GM18499 (cell line): ENCODE measurements around the gene BICRA.
"Not testable (repeated sequence)": the region's sequence is repeated elsewhere in the genome, so short reads cannot be mapped to it uniquely, and the experiment has no call there.

Experiments used
- ATAC-seq: cut with Tn5 transposase; IDR thresholded peaks from one replicate; pipeline ENCODE4 v1.9.1; 2021; ENCODE audit warnings: moderate number of reproducible peaks; ENCODE audit not compliant: insufficient read depth, unreplicated experiment

BICRA gene

GRCh38 chr19:47608969-47609905, at the start of gene BICRA:
TSS of gene BICRA (plus strand) at chr19:47609134. CDS start at chr19:47673575, 64,441 bp downstream.
- ATAC-seq: no peak

DNA sequence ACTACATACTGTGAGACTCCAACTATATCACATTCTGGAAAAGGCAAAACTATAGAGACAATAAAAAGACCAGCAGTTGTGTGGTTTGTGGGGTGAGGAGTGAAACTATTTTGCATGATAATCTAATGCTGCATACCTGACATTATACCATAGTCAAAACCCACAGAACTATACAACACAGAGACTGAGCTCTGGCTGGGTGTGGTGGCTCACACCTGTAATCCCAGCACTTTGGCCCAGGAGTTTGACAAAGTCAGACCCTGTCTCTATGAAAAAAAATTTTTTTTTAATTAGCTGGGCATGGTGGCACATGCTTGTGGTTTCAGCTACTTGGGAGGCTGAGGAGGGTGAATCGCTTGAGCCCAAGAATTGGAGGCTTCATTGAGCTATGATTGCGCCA, 47.9 kb upstream of the BICRA start:
- no peak for ATAC-seq

DNA sequence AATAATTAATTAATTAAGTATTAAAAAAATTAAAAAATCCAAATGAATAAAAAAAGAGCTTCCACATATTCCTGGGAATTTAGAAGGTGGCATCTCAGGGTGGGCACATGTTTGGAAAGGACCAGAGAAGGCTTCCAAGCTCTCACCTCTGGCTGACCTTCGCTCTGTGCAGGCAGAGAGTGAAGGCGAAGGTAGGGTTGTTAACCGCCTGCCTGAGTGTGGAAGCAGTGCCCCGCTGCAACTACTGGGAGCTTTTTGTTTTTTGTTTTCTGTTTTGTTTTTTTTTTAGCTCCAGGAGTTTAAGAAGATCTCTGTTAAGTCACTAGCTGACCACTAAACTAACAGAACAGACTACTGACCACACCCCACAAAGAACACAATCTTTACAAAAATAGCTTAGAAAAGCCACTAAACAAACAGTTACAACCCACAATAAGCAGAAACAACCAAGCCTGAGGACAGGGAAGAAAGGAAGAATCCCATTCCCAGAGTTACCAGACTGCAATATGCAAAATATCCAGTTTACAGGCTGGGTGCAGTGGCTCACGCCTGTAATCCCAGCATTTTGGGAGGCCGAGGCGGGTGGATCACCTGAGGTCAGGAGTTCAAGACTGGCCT, 47.4 kb upstream of the BICRA start:
- no peak for ATAC-seq

DNA sequence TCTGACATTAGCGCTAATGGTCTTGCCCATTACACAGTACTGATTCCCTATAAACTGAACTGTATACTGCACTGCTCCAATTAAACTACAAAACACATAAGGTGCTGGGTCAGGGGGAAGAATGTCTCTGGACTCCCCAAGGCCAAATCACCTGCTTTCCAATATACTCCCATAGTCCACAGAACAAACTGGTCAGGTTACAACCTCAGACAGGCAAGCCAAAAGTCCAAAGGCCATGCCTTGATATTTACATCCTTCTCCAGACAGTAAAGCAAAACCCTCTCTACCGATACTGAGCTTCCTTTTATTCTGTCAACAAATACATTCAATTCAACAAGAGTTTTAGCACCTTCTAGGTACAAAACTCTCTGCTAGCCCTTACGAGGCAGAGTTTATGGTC, 44.9 kb upstream of the BICRA start:
- no peak for ATAC-seq

- no peak for ATAC-seq
Observed at GRCh38 chr19:47569331-47569730, 39.6 kb upstream of the BICRA start.

- no peak for ATAC-seq
Observed at GRCh38 chr19:47572635-47573034, 36.3 kb upstream of the BICRA start.

DNA sequence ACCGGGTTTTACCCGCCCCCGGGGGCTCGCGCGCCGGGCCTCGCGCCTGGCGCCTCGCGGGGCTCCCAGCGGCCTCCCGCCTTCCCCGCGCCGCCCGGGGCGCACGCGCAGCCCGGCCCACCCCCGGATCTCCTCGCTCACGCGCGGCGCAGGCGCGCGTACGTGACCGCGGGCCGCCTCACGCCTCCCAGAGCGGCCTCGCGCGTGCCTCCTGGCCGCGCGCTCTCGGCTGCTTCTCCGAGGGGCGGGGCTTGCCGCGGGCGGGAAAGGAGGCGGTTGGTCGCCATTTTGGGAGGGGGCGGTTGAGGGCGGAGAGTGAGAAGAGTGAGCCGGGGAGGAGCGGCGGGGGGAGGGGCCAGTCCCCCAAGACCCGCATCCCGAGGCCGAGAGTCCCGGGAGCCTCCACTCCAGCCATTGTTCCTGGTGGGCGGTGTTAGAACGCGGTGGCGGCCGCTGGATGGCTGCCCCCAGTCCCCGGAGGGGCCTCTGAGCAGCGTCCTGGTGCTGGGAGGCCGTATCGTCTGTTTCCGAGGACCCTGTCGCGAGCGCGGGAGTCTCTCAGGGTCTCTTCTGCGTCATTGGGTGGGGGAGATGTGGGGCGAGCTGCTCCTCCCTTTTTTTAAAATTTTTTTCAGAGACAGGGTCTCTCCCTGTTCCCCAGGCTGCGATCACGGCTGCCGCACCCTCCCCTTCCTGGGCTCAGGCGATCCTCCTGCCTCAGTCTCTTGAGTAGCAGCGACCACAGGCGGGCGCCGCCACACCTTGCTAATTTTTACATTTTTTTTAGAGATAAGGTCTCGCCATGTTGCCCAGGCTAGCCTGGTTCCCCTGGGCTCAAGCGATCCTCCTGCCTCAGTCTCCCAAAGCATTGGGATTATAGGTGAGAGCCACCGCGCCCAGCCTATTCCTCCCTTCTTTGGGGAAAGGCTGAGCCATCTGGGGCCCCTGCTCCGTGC, 35.6 kb upstream of the BICRA start, which contains the start of gene ZNF541:
Gene ZNF541, minus strand, starts transcription at position 78 of the 956 bp plus-strand sequence. CDS start 17,292 bp downstream, outside the sequence.
- no peak for ATAC-seq

- ATAC-seq: no peak
Observed at GRCh38 chr19:47580397-47580796, 28.5 kb upstream of the BICRA start.

DNA sequence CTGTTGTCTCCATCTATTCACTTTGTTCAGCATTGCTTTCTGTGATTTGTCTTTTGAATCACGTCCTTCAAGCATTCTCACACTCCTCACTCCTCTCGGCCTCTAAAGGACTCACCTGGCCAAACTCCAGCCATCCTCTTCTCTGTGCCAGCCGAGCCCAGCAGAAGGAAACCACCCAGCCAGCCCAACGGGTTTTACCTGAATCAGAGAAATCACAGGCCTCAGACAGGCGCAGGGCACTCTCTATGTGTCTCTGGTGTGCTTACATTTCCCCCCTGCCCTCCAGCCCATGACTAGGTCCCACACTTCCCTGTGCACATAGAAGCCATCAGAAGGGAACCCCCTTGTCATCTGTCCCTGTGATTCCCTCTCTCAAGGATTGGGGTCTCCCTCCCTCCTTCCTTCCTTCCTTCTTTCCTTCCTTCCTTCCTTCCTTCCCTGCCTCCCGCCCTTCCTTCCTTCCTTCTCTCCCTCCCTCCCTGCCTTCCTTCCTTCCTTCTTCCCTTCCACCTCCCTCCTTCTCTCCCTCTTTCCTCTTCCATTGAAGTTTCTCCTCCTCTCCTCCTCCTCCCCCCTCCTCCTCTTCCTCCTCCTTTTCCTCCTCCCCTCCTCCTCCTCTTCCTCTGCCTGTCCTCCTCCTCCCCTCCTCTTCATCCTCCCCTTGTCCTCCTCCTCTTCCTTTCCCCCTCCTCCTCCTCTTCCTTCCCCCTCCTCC, 27.2 kb upstream of the BICRA start:
- ATAC-seq: no peak

DNA sequence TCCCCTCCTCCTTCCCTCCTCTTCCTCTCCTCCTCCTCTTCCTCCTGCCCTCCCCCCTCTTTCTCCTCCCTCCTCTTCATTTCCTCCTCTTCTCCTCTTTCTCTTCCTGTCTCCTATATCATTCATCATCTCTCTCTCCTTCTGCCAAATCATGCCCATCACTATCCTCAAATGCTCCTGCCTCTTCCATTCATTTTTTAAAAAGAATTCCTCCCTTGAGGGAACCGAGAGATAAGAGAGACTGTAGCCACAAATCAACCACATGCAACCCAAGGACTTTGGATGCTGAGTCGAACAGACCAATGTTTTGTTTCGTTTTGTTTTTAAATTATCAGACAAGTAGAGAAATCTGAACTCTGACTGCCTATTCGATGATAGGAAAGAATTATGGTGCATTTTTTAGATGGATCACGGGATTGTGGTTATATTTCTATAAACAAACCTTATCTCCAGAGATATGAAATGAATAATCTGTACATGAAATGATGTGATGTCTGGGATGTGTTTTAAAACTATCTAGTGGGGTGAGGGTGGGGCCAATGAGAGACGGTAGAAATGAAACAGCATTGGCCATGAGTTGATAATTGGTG, 26.5 kb upstream of the BICRA start:
- no peak for ATAC-seq

DNA sequence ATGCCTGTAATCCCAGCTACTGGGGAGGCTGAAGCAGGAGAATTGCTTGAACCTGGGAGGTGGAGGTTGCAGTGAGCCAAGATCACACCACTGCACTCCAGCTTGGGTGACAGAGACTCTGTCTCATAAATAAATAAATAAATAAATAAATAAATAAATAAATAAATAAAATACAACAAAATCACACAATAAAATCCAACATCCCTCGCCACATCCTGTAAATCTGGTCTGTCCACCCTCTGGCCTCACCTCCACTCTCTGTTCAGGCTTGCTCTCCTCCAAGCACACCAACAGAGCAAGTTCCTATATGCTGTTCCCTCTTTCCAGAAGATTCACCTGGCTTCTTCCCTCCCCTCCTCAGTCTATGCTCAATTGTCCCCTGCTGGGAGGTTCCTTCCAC, 25.8 kb upstream of the BICRA start:
- ATAC-seq: not testable (repeated sequence)

DNA sequence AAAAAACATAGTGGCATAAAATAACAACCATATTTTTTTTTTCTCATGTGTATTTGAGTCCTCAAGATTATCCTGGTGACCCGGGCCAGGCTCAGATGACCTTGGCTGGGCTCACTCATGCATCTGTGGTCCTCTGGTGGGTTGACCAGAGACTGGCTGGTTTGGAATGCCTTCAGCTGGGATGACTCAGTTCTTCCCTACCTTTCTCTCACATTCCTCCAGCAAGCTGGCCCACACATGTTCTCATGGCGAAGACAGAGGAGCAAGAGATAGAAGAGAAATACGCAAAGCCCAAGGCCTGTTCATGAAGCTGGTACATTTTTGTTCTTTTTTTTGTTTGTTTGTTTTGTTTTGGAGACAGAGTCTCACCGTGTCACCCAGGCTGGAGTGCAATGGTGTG, 21.6 kb upstream of the BICRA start:
- no peak for ATAC-seq

GRCh38 chr19:47589824-47590223, 19.1 kb upstream of the BICRA start:
- no peak for ATAC-seq

- ATAC-seq: no peak
Observed at GRCh38 chr19:47593860-47594259, 15.1 kb upstream of the BICRA start.

DNA sequence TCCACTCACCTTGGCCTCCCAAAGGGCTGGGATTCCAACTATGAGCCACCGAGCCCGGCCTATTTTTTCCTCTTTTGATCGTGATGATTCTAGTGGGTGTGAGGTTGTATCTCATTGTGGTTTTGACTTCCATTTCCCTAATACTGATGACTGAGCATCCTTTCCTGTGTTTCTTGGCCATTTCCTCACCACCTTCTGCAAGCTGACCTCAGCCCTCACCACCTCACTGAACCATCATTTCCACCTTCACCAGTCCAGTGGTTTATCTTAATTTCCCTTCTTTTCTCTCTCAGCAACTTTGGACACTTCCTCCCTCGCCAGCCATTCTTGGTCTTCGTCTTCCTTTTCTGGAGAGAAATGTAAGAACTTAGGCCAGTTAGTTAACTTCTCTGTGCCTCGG, 13.0 kb upstream of the BICRA start:
- no peak for ATAC-seq

DNA sequence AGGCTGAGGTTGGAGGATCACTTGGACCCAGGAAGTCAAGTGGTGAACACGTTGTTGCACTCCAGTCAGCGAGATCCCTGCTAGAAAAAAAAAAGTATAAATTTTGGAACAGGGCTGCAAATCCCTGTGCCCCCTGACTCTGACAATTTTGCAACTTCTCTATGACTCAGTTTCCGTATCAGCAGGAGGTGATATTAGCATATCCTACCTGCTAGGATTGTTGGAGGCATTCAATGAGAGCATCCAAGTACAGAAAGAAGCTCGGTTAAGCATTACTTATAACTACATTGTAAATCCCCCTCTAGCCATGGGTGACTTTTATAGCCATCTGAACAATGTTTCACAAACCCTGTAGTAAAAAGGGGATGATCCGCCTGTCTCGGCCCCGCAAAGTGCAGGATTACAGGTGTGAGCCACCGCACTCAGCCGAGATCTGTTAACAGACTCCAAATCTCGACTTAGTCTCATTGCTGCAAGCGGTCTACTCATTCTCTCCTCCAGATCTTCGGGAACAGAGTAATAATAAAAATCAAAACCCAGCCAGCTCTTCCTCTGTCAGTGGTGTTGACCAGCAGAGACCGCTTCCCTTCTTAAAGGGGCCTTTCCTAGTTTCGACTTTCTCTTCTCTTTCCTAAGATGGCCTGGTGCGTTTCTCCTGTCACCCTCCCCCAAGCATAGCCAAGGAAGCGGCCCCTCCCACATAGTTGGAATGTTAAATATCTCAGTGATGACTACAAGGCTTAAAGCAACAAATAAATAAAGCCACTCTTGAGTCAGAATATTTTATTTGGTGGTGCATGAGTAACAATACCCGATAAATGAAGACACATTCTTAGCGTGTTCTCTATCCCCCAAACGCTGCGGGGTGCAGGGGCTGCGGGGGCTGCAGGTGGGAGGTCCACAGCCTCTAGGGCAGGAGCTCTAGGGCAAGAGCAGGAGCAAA, 10.3 kb upstream of the BICRA start:
- ATAC-seq: no peak

GRCh38 chr19:47599671-47600245, 9.2 kb upstream of the BICRA start:
- ATAC-seq: not testable (repeated sequence)
